Endometrial microvascular endothelial cells (primary cell): Measurements from ENCODE around the gene AGO1. TPM values are rescaled to one million over a fixed set of nuclear protein-coding genes. Genes with fewer than 3 reads are reported as not detected.
"Not testable (repeated sequence)": the region's sequence is repeated elsewhere in the genome, so short reads cannot be mapped to it uniquely, and the experiment has no call there.

Source experiments
- in situ Hi-C: cut with HindIII; loops from 2 replicates; pipeline ENCODE4 v1.10.0; 2017; ENCODE audit warnings: low sequenced_read_pairs, low pct_unique_long_range_greater_than_20kb; ENCODE audit errors: inconsistent ontology term
- total RNA-seq: library from RNA; depleted of rRNA; stranded (reverse); fragments of >200 nt; gene quantifications from one replicate; pipeline ENCODE4 v1.2.3, GENCODE V29; 2015; ENCODE audit errors: inconsistent ontology term

AGO1 gene
- total RNA-seq, 1 donor from 2014 or later: 20.0 TPM

DNA sequence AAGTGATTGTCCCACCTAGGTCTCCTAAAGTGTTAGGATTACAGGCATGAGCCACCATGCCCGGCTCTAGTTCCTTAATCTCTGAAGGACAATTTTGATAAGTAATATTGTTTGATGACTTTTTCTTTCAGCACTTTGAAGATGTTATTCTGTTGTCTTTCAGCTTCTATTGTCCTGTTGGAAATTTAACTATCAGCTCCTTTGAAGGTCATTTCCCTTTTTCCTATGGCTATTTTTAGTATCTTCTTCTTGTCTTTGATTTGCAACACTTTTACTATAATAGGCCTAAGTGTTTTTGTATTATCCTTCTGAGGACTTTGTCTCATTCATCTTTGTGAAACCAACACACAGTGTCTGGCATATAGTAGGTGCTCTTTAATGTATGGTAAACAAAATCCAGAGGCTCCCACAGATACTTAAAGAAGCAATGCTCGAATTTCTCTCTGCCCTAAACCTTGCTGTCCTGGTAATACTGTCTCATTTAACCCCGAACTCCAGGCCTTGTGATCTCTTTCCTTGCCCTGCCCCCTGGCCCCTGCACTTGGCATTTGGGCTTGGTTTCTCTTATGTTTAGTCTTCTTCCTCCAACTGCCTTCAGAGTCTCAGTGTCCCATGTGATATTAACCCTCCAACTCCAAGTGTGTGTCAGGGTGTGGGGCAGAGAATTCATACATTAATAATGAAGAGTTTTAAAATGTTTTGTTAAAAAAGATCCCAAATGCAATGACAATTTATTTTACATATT lies 19.0 kb upstream of the AGO1 start:
- in situ Hi-C loops: no loop called here

DNA sequence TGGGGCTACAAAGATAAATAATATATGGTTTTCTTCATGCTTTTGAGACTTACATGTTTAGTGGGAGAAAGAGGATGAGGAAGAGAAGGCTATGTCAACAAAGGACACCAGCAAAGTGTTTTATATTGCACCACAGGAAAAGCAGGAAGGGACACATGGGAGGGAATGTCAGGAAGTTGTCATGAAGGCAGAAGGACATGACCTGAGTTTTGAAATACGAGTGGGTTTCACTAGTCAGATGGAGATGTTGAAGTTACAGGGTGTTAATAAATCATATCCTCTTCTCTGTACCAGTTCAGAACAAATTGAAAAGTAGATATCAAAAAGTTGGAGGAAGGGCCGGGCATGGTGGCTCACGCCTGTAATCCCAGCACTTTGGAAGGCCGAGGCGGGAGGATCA lies 18.2 kb upstream of the AGO1 start:
- in situ Hi-C loops: no loop called here

- in situ Hi-C loops: no loop called here
These were observed 16.0 kb upstream of the AGO1 start for GRCh38 chr1:35866991-35867390.

DNA sequence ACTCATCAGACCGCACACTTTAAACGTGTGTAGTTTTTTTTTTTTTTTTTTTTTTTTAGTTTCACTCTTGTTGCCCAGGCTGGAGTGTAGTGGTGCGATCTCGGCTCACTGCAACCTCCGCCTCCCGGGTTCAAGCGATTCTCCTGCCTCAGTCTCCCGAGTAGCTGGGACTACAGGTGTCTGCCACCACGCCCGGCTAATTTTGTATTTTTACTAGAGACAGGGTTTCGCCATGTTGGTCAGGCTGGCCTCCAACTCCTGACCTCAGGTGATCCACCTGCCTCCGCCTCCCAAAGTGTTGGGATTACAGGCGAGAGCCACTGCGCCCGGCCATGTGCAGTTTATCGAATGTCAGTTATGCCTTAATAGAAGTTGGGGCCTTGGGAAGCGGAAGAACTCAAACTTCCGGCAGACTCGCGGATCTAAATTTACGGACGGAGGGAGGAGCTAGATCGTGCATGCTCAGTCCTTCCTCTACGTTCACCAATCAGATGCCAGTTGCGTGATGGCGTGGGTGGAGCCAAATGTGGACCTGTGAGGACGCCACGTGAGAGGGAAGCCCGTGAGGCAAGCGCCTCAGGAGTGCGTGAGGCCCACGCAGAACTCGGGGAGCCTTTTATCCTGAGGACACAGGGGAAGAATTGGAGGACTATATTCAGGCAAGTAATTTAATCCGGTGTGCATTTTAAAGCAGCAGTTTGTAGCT lies 13.6 kb upstream of the AGO1 start:
- in situ Hi-C loops: not testable (repeated sequence)

GRCh38 chr1:35870651-35871309 lies 12.2 kb upstream of the AGO1 start:
- in situ Hi-C loops: no loop called here

DNA sequence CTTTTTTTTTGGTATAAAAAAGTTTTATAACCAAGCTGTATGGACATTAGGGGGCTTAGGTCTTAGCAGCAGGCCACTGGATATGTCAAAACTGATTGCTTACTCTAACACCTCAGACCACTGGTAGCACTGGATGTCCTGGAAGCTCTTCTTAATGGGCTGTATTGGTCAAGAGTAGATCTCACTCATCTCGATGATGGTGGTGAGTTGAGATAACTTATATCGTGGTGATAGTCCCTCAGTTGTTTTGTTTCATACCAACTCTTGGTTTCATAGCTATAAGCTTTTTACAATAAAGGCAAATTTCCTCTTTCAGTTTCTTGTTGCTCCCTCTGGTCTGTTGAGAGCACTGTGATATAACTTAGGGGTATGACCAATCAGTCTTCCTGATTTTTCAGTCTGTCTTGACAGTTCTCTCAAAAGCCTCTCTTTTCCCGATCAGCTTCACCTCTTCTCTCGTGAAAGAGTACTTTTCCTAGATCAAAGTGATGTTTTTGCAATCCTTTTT lies 9.7 kb upstream of the AGO1 start:
- in situ Hi-C loops: no loop called here

GRCh38 chr1:35874115-35874514 lies 8.9 kb upstream of the AGO1 start:
- in situ Hi-C loops: not testable (repeated sequence)

DNA sequence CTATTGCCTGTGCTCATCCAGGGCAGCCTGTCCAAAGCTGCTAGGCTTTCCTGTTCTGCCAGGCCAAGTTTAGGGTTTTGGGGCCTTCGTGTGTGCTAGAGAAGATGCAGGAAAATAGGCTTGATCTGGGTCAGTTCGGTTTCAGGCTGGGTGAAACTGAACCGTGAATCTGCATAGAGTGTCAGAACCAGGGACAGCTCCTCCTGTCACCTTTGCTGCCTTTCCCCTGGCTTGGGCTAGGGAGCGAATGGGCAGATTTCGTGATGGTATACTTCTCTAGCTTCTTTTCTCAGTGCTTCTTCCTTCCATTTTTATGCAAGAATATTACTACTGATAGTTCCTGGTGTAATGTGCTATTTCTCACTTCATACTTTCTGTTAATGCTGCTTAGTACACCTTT lies 6.0 kb upstream of the AGO1 start:
- in situ Hi-C loops: no loop called here

DNA sequence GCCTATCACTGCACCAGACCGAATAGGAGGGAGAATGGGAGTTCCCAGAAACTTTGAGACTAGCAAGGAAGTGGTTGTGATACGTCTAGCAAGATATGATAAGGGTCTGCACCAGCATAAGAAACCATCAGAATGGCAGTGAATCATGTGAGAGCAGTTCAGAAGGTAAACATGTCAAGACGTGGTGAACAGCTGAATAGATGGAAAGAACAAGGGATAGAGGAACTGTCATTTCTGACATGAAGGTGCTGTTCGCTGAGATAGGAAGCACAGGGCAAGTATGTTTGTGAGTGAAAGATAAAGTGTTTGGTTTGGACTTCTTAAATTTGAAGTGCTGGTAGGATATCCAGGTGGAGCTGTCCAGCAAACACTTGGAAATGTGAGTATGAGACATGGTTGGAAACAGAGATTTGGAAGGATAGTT lies 1.1 kb upstream of the AGO1 start:
- in situ Hi-C loops: no loop called here

GRCh38 chr1:35882586-35882944 lies 444 bp upstream of the AGO1 start:
- in situ Hi-C loops: no loop called here

- in situ Hi-C loops: no loop called here
These were observed 659 bp downstream of the AGO1 start for GRCh38 chr1:35883635-35884101.

DNA sequence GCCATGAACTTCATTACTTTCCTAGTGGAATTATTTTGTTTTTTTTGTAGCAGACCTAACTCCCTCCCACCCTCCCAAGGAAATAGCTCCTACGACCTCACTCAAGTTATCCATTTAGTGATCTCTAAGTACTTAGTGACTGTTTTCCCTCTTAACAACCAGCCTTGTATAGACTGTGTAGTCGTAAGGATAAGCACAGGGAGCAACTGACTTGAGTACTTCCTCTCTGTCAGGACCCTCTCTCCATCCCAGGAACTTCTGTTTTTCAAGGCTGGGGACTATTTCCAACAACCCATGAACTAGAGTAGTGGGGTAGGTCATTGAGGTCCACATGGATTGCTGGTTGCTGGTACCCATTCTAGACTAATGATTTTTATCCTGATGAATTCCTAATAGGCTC lies 1.9 kb downstream of the AGO1 start:
- in situ Hi-C loops: no loop called here

DNA sequence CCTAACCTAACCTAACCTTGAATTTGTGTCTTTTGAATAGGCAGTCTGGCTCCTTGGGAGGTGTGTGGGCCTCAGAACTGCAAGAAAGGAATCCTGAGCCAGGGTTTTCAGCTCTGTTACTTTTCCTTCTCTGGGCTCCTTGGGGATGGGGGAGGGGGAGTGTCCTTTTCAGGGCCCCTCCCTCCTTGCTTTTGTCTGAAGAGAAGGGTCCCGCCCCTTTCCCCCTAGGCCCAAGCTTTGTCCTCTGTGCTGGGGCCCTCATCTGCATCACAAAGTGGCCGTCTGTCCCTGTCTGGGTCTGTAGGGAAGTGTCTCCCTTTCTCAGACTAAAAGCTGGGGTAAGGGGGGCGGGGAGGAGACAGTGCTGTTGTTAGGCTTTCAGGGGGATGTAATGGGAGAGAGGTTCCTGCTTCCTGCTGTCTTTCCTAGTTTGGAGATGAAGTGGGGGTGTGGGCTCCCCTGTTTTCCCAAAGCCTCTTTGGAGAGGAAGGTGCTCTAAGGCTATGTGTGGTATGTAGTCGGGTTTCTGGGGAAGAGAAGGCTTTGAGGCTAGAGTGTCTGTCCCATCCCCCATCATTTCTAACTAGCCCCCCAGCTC lies 3.1 kb downstream of the AGO1 start:
- in situ Hi-C loops: no loop called here

DNA sequence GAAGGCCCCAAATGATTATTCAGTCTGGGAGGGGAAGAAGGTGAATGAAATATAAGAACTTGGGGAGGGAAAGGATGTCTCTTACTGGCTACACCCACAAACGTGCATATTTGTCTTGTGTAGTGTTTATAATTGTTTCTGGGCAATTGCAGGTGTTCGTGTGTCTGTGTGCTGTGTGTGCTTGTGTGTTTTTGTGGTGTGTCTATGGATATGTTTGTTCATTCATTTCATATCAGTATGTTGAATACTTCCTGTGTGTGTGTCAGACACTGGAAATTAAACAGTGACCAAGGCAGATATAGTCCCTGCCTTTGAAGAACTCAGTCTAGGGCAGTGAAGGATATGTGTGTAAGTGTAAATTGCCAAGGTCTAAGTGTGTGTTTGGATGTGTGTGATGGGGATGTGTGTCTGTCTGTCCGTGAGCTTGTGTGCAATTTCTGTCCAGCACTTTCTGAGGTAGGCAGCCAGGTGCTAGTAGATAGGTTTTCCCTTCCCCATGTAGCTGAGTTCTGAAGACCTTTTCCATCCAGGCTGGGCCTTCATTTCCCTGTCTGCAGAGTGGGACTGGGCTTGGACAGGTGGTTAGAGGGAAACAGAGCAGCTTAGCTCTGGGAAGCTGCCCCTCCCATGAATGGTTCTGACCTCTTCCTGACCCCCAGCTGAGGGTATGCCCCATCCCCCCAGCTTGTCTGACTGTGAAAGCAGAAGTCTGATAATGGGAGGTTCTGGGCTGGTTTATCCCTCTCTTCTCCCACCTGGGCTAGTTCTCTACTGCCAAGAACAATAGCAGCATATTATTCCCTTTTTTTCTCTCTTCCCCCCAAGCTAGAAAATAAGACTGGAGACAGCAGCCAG lies 3.8 kb downstream of the AGO1 start:
- in situ Hi-C loops: no loop called here

DNA sequence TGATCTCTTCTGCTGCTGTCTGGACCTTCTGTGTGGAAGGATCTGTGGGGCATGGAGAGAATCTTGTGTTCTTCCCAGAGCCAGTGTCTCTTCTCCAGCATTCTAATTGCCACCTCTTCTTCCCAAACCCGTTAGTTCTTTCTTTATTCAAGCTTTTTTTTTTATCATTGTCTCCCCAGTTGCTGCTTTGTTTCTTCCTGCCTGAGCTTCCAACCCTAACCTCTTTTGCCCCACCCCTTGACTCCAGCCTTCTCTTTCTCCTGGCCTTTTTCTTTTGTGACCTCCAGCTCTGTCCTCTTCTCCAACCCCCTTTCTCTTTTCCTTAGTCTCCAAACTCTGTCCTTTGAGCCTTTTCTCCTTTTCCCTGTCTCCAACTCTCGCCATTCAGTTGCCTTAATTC lies 4.5 kb downstream of the AGO1 start:
- in situ Hi-C loops: no loop called here

- in situ Hi-C loops: no loop called here
These were observed 5.2 kb downstream of the AGO1 start for GRCh38 chr1:35888255-35888654.

GRCh38 chr1:35888981-35889380 lies 6.0 kb downstream of the AGO1 start:
- in situ Hi-C loops: not testable (repeated sequence)

GRCh38 chr1:35893051-35893879 lies 10.3 kb downstream of the AGO1 start:
- in situ Hi-C loops: no loop called here
